Duodenal mucosa (tissue), 2 donors: Measurements from ENCODE around the gene SLC35A3.

Source experiments
- H3K27ac ChIP-seq: one replicate; pipeline ENCODE4 v1.7.0; 2013; ENCODE audit warnings: low read depth, low read length
- H3K27me3 ChIP-seq, 2 donors: one replicate each; pipeline ENCODE4 v1.7.0; 2013; ENCODE audit warnings: low read length in 2 of 2, control low read depth in 1 of 2; ENCODE audit not compliant: insufficient read depth in 2 of 2, control insufficient read depth in 1 of 2
- H3K36me3 ChIP-seq, 2 donors: one replicate each; pipeline ENCODE4 v1.7.0; 2013; ENCODE audit warnings: low read length in 2 of 2, control low read depth in 1 of 2; ENCODE audit not compliant: insufficient read depth in 2 of 2, control insufficient read depth in 1 of 2
- H3K4me1 ChIP-seq, 2 donors: one replicate each; pipeline ENCODE4 v1.7.0; 2013; ENCODE audit warnings: low read length in 2 of 2, control low read depth in 1 of 2; ENCODE audit not compliant: insufficient read depth in 2 of 2, control insufficient read depth in 1 of 2
- H3K4me3 ChIP-seq, 2 donors: one replicate each; pipeline ENCODE4 v1.7.0; 2013; ENCODE audit warnings: low read length in 2 of 2, low read depth in 1 of 2
- H3K9ac ChIP-seq, 2 donors: one replicate each; pipeline ENCODE4 v1.7.0; 2013; ENCODE audit warnings: low read length in 2 of 2, low read depth in 1 of 2
- H3K9me3 ChIP-seq, 2 donors: one replicate each; pipeline ENCODE4 v1.7.0; 2013; ENCODE audit warnings: low read length in 2 of 2, control low read depth in 1 of 2; ENCODE audit not compliant: control insufficient read depth in 1 of 2

Gene SLC35A3

GRCh38 chr1:100070201-100070939 lies 100.6 kb downstream of the SLC35A3 start:
- H3K9ac ChIP-seq: no peak overlapping the region
- no peaks in the 10 kb centered on the region for H3K9me3 ChIP-seq
- H3K27me3 ChIP-seq: no peaks in the 10 kb centered on the region
- H3K4me1 ChIP-seq: peaks cover 0 to under 1% of the 10 kb centered on the region in 2 donors
- H3K4me3 ChIP-seq: no peak overlapping the region
- H3K36me3 ChIP-seq: peaks cover 45 to 80% of the 10 kb centered on the region in 2 donors
- H3K27ac ChIP-seq: no peak overlapping the region

GRCh38 chr1:100073531-100073930 lies 103.7 kb downstream of the SLC35A3 start:
- H3K36me3 ChIP-seq: peaks cover 45 to 72% of the 10 kb centered on the region in 2 donors

GRCh38 chr1:100074604-100075395 lies 105.0 kb downstream of the SLC35A3 start:
- H3K9me3 ChIP-seq: no peaks in the 10 kb centered on the region
- H3K27ac ChIP-seq: no peak overlapping the region
- no peak overlapping the region for H3K9ac ChIP-seq
- H3K4me1 ChIP-seq: no peaks in the 10 kb centered on the region
- no peaks in the 10 kb centered on the region for H3K27me3 ChIP-seq
- peaks cover 49 to 72% of the 10 kb centered on the region in 2 donors for H3K36me3 ChIP-seq
- H3K4me3 ChIP-seq: no peak overlapping the region

More at GRCh38 chr1:100073531-100073930, 103.7 kb downstream of the SLC35A3 start:
- H3K9ac ChIP-seq: no peak overlapping the region
- H3K9me3 ChIP-seq: no peaks in the 10 kb centered on the region
- no peaks in the 10 kb centered on the region for H3K4me1 ChIP-seq
- no peak overlapping the region for H3K27ac ChIP-seq
- no peak overlapping the region for H3K4me3 ChIP-seq
- no peaks in the 10 kb centered on the region for H3K27me3 ChIP-seq

- no peak overlapping the region for H3K27ac ChIP-seq
- no peaks in the 10 kb centered on the region for H3K27me3 ChIP-seq
- H3K4me1 ChIP-seq: no peaks in the 10 kb centered on the region
- H3K9me3 ChIP-seq: no peaks in the 10 kb centered on the region
- H3K9ac ChIP-seq: no peak overlapping the region
- H3K36me3 ChIP-seq: peaks cover 43 to 70% of the 10 kb centered on the region in 2 donors
- no peak overlapping the region for H3K4me3 ChIP-seq
These were observed 106.0 kb downstream of the SLC35A3 start for GRCh38 chr1:100075773-100076172.

GRCh38 chr1:100076319-100076718 lies 106.5 kb downstream of the SLC35A3 start:
- Histone ChIP-seq H3K36me3 (peaks cover 42 to 70% of the 10 kb centered on the region in 2 donors), H3K4me1 (no peaks in the 10 kb centered on the region), H3K27ac (no peak overlapping the region), H3K9ac (no peak overlapping the region), H3K9me3 (no peaks in the 10 kb centered on the region), H3K27me3 (no peaks in the 10 kb centered on the region), H3K4me3 (no peak overlapping the region)

- Histone ChIP-seq H3K4me3 (no peak overlapping the region), H3K9me3 (no peaks in the 10 kb centered on the region), H3K27ac (no peak overlapping the region), H3K4me1 (no peaks in the 10 kb centered on the region), H3K27me3 (no peaks in the 10 kb centered on the region), H3K9ac (no peak overlapping the region), H3K36me3 (peaks cover 37 to 69% of the 10 kb centered on the region in 2 donors)
These were observed 106.9 kb downstream of the SLC35A3 start for GRCh38 chr1:100076744-100077143.

- H3K36me3 ChIP-seq: peaks cover 36 to 69% of the 10 kb centered on the region in 2 donors
These were observed 107.7 kb downstream of the SLC35A3 start for GRCh38 chr1:100077531-100077930.

GRCh38 chr1:100080331-100080730 lies 110.5 kb downstream of the SLC35A3 start:
- Histone ChIP-seq H3K27ac (no peak overlapping the region), H3K4me3 (no peak overlapping the region), H3K36me3 (peaks cover 21 to 58% of the 10 kb centered on the region in 2 donors), H3K9me3 (no peaks in the 10 kb centered on the region), H3K4me1 (no peaks in the 10 kb centered on the region), H3K27me3 (no peaks in the 10 kb centered on the region), H3K9ac (no peak overlapping the region)

More at GRCh38 chr1:100077531-100077930, 107.7 kb downstream of the SLC35A3 start:
- Histone ChIP-seq H3K27ac (no peak overlapping the region), H3K9ac (no peak overlapping the region), H3K4me1 (no peaks in the 10 kb centered on the region), H3K27me3 (no peaks in the 10 kb centered on the region), H3K9me3 (no peaks in the 10 kb centered on the region), H3K4me3 (no peak overlapping the region)
